Neural cell (in vitro differentiated cells): ENCODE results near the gene DNAJC27.

Experiments used
- EP300 ChIP-seq: fragments of 450-650 bp; conservative IDR thresholded peaks from 2 replicates; pipeline ENCODE4 v1.6.1; 2014; ENCODE audit warnings: antibody characterized with exemption, mild to moderate bottlenecking, moderate library complexity; ENCODE audit not compliant: poor library complexity, severe bottlenecking
- EZH2 ChIP-seq: fragments of 200-600, 300-800 bp; shearing (Covaris generic), sonication (generic); IDR thresholded peaks from 2 replicates; pipeline ENCODE4 v1.6.1; 2014; ENCODE audit warnings: antibody characterized with exemption, low read length, borderline replicate concordance, mild to moderate bottlenecking; ENCODE audit not compliant: insufficient read depth, poor library complexity, severe bottlenecking
- MXI1 ChIP-seq: fragments of 450-650 bp; conservative IDR thresholded peaks from 2 replicates; pipeline ENCODE4 v1.6.1; 2014; ENCODE audit warnings: antibody characterized with exemption, mild to moderate bottlenecking; ENCODE audit not compliant: poor library complexity, severe bottlenecking
- POLR2AphosphoS5 ChIP-seq: IDR thresholded peaks from 2 replicates; pipeline ENCODE4 v1.6.1; 2012
- RAD21 ChIP-seq: fragments of 450-650 bp; conservative IDR thresholded peaks from 2 replicates; pipeline ENCODE4 v1.6.1; 2014; ENCODE audit warnings: antibody characterized with exemption, mild to moderate bottlenecking, moderate library complexity
- SMC3 ChIP-seq: fragments of 450-650 bp; conservative IDR thresholded peaks from 2 replicates; pipeline ENCODE4 v1.6.1; 2014; ENCODE audit warnings: antibody characterized with exemption, mild to moderate bottlenecking, moderate library complexity; ENCODE audit not compliant: poor library complexity
- TAF1 ChIP-seq: IDR thresholded peaks from 2 replicates; pipeline ENCODE4 v1.6.1; 2012; ENCODE audit warnings: low read depth
- TF ChIP-seq, protein P1 (sequence below): fragments of 450-650 bp; IDR thresholded peaks from 2 replicates; pipeline ENCODE4 v1.5.1; 2014; ENCODE audit warnings: antibody characterized with exemption, mild to moderate bottlenecking, moderate library complexity; ENCODE audit not compliant: poor library complexity, severe bottlenecking
- TF ChIP-seq, protein P2 (sequence below): IDR thresholded peaks from 2 replicates; pipeline ENCODE4 v1.6.1; 2012; ENCODE audit warnings: borderline replicate concordance

DNA sequence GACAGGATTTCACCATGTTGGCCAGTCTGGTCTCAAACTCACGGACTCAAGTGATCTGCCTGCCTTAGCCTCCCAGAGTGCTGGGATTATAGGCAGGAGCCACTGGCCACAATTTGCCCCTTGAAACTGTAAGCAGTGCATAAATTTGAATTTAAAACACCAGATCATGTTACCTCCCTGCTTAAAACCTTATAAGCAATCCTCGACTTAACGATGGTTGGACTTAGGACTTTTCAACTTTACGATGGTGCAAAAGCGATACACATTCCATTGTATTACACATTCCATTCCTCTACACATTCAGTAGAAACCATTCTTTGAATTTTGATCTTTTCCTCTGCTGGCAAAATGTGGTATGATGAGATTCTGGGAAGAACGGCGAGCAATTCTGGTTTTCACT lies 46.9 kb upstream of the DNAJC27 start:
- TF ChIP-seq POLR2AphosphoS5 (no peak), EZH2 (no peak), MXI1 (no peak), SMC3 (no peak), EP300 (no peak), TAF1 (no peak), RAD21 (no peak)
- TF ChIP-seq, protein P1, sequence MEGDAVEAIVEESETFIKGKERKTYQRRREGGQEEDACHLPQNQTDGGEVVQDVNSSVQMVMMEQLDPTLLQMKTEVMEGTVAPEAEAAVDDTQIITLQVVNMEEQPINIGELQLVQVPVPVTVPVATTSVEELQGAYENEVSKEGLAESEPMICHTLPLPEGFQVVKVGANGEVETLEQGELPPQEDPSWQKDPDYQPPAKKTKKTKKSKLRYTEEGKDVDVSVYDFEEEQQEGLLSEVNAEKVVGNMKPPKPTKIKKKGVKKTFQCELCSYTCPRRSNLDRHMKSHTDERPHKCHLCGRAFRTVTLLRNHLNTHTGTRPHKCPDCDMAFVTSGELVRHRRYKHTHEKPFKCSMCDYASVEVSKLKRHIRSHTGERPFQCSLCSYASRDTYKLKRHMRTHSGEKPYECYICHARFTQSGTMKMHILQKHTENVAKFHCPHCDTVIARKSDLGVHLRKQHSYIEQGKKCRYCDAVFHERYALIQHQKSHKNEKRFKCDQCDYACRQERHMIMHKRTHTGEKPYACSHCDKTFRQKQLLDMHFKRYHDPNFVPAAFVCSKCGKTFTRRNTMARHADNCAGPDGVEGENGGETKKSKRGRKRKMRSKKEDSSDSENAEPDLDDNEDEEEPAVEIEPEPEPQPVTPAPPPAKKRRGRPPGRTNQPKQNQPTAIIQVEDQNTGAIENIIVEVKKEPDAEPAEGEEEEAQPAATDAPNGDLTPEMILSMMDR = no peak
- TF ChIP-seq, protein P2, sequence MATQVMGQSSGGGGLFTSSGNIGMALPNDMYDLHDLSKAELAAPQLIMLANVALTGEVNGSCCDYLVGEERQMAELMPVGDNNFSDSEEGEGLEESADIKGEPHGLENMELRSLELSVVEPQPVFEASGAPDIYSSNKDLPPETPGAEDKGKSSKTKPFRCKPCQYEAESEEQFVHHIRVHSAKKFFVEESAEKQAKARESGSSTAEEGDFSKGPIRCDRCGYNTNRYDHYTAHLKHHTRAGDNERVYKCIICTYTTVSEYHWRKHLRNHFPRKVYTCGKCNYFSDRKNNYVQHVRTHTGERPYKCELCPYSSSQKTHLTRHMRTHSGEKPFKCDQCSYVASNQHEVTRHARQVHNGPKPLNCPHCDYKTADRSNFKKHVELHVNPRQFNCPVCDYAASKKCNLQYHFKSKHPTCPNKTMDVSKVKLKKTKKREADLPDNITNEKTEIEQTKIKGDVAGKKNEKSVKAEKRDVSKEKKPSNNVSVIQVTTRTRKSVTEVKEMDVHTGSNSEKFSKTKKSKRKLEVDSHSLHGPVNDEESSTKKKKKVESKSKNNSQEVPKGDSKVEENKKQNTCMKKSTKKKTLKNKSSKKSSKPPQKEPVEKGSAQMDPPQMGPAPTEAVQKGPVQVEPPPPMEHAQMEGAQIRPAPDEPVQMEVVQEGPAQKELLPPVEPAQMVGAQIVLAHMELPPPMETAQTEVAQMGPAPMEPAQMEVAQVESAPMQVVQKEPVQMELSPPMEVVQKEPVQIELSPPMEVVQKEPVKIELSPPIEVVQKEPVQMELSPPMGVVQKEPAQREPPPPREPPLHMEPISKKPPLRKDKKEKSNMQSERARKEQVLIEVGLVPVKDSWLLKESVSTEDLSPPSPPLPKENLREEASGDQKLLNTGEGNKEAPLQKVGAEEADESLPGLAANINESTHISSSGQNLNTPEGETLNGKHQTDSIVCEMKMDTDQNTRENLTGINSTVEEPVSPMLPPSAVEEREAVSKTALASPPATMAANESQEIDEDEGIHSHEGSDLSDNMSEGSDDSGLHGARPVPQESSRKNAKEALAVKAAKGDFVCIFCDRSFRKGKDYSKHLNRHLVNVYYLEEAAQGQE = no peak
